ENCODE data around the gene UTS2B.

UTS2B gene

DNA sequence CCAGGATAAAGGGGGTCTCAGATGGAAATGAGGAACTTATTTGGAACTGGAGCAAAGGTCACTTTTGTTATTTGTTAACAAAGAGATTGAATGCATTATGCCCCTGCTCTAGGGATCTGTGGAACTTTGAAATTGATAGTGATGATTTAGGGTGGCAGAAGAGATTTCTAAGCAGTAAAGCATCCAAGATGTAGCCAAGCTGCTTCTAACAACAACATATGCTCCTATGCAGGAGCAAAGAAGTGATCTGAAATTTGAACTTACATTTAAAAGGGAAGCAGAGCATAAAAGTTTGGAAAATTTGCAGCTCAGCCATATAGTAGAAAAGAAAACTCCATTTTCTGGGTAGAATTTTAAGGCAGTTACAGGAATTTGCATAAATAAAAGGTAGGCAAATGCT is 31.5 kb downstream of the UTS2B start:
- ATAC-seq (ENCODE audit: insufficient read depth, low read depth), result no peak
- no peak for TF ChIP-seq EZH2 (IDR thresholded peaks at IDR 0.05; ENCODE audit: borderline replicate concordance, low read depth, low read length, severe bottlenecking)
- TF ChIP-seq, protein P1, sequence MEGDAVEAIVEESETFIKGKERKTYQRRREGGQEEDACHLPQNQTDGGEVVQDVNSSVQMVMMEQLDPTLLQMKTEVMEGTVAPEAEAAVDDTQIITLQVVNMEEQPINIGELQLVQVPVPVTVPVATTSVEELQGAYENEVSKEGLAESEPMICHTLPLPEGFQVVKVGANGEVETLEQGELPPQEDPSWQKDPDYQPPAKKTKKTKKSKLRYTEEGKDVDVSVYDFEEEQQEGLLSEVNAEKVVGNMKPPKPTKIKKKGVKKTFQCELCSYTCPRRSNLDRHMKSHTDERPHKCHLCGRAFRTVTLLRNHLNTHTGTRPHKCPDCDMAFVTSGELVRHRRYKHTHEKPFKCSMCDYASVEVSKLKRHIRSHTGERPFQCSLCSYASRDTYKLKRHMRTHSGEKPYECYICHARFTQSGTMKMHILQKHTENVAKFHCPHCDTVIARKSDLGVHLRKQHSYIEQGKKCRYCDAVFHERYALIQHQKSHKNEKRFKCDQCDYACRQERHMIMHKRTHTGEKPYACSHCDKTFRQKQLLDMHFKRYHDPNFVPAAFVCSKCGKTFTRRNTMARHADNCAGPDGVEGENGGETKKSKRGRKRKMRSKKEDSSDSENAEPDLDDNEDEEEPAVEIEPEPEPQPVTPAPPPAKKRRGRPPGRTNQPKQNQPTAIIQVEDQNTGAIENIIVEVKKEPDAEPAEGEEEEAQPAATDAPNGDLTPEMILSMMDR (IDR thresholded peaks at IDR 0.05; ENCODE audit: borderline replicate concordance, extremely low read depth, low read length, poor library complexity, severe bottlenecking), result no peak

GRCh38 chr3:191296041-191296541 is 34.2 kb downstream of the UTS2B start:
- Histone ChIP-seq H3K27ac (ENCODE audit: low read length) (no peak overlapping the region), H3K4me2 (ENCODE audit: insufficient read depth, low read length) (no peak overlapping the region)
- no peak for DNase-seq

More for the DNA sequence above, 31.5 kb downstream of the UTS2B start:
- Histone ChIP-seq H3K36me3 (ENCODE audit: insufficient read depth, low read length) (no peaks in the 10 kb centered on the region), H3K4me2 (ENCODE audit: insufficient read depth, low read length) (no peak overlapping the region), H3K27ac (ENCODE audit: low read length) (no peak overlapping the region), H3K79me2 (ENCODE audit: insufficient read depth, low read length) (no peaks in the 10 kb centered on the region), H3K9ac (ENCODE audit: low read depth, low read length) (no peak overlapping the region), H3K9me3 (ENCODE audit: insufficient read depth, low read length, severe bottlenecking) (no peaks in the 10 kb centered on the region), H3K27me3 (ENCODE audit: insufficient read depth, low read length, poor library complexity) (no peaks in the 10 kb centered on the region), H3K4me1 (ENCODE audit: insufficient read depth, low read length) (no peaks in the 10 kb centered on the region), H2AFZ (ENCODE audit: low read depth, low read length) (no peak overlapping the region), H3K4me3 (ENCODE audit: low read depth in 1 of 2, low read length in 2 of 2) (no peak overlapping the region), H4K20me1 (ENCODE audit: insufficient read depth, low read length) (no peaks in the 10 kb centered on the region)
- no peak for DNase-seq

GRCh38 chr3:191294291-191294690 is 36.0 kb downstream of the UTS2B start:
- Histone ChIP-seq H3K9ac (ENCODE audit: low read depth, low read length) (no peak overlapping the region), H3K27ac (ENCODE audit: low read length) (no peak overlapping the region), H3K36me3 (ENCODE audit: insufficient read depth, low read length) (no peaks in the 10 kb centered on the region), H3K4me2 (ENCODE audit: insufficient read depth, low read length) (no peak overlapping the region), H3K27me3 (ENCODE audit: insufficient read depth, low read length, poor library complexity) (no peaks in the 10 kb centered on the region), H3K4me1 (ENCODE audit: insufficient read depth, low read length) (no peaks in the 10 kb centered on the region), H3K79me2 (ENCODE audit: insufficient read depth, low read length) (no peaks in the 10 kb centered on the region), H4K20me1 (ENCODE audit: insufficient read depth, low read length) (no peaks in the 10 kb centered on the region), H3K4me3 (ENCODE audit: low read depth in 1 of 2, low read length in 2 of 2) (no peak overlapping the region), H3K9me3 (ENCODE audit: insufficient read depth, low read length, severe bottlenecking) (no peaks in the 10 kb centered on the region), H2AFZ (ENCODE audit: low read depth, low read length) (no peak overlapping the region)
- TF ChIP-seq, protein P1 (IDR thresholded peaks at IDR 0.05; ENCODE audit: borderline replicate concordance, extremely low read depth, low read length, poor library complexity, severe bottlenecking), result no peak
- TF ChIP-seq EZH2 (IDR thresholded peaks at IDR 0.05; ENCODE audit: borderline replicate concordance, low read depth, low read length, severe bottlenecking), result no peak
- DNase-seq, result no peak
- no peak for ATAC-seq (ENCODE audit: insufficient read depth, low read depth)

More at GRCh38 chr3:191296041-191296541, 34.2 kb downstream of the UTS2B start:
- Histone ChIP-seq H3K9me3 (ENCODE audit: insufficient read depth, low read length, severe bottlenecking) (no peaks in the 10 kb centered on the region), H3K79me2 (ENCODE audit: insufficient read depth, low read length) (no peaks in the 10 kb centered on the region), H4K20me1 (ENCODE audit: insufficient read depth, low read length) (no peaks in the 10 kb centered on the region), H3K27me3 (ENCODE audit: insufficient read depth, low read length, poor library complexity) (no peaks in the 10 kb centered on the region), H3K4me1 (ENCODE audit: insufficient read depth, low read length) (no peaks in the 10 kb centered on the region), H2AFZ (ENCODE audit: low read depth, low read length) (no peak overlapping the region), H3K36me3 (ENCODE audit: insufficient read depth, low read length) (no peaks in the 10 kb centered on the region), H3K4me3 (ENCODE audit: low read depth in 1 of 2, low read length in 2 of 2) (no peak overlapping the region), H3K9ac (ENCODE audit: low read depth, low read length) (no peak overlapping the region)
- no peak for ATAC-seq (ENCODE audit: insufficient read depth, low read depth)
- no peak for TF ChIP-seq EZH2 (IDR thresholded peaks at IDR 0.05; ENCODE audit: borderline replicate concordance, low read depth, low read length, severe bottlenecking)
- TF ChIP-seq, protein P1 (IDR thresholded peaks at IDR 0.05; ENCODE audit: borderline replicate concordance, extremely low read depth, low read length, poor library complexity, severe bottlenecking), result no peak

All from DND-41 (cell line).